ENCODE data around the gene RAD52.
A peak's percentile ranks its signal among the peaks of the same experiment; 100 is the strongest.

Gene RAD52

DNA sequence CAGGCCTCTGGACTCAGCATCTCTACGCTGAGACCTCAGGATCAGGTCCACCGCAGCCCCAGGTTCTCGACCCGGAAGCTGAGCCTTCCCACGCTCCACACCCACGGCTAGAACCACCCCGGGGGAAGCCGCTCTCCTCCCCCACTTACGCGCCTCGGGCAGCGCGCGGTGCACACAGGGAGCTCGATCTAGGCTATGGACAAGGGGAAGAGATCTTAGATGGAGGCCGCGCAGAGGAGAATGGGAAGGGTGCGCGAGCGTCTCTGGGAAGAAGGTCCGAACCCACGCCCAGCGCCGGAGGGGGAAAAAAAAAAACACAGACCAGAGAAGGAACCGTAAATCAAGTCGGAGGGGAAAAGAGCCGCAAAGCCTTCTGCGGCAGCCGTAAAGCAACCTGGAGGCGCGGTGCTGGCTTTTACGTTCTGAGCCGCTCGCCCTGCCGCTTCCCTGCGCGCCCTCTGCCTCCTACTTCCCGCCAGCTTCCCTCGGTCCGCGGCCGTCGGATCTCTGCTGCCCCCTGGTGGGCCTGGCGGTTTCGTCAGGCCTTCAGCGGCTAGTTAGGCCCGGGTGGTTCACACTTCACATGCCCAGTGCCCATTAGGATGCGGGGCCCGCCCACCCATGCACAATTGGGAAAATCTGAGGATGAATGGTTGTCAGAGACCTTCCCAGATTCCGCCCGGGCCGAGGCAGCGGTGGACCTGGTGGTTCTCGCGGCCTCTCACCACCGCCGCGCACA is at the start of gene RAD52:
Gene RAD52, minus strand, starts transcription at position 242 of the 739 bp plus-strand sequence. CDS start 16,636 bp downstream, outside the sequence.
- DNase-seq (ENCODE audit: low read depth in 2 of 2) = peak; percentile 93 to 96

DNA sequence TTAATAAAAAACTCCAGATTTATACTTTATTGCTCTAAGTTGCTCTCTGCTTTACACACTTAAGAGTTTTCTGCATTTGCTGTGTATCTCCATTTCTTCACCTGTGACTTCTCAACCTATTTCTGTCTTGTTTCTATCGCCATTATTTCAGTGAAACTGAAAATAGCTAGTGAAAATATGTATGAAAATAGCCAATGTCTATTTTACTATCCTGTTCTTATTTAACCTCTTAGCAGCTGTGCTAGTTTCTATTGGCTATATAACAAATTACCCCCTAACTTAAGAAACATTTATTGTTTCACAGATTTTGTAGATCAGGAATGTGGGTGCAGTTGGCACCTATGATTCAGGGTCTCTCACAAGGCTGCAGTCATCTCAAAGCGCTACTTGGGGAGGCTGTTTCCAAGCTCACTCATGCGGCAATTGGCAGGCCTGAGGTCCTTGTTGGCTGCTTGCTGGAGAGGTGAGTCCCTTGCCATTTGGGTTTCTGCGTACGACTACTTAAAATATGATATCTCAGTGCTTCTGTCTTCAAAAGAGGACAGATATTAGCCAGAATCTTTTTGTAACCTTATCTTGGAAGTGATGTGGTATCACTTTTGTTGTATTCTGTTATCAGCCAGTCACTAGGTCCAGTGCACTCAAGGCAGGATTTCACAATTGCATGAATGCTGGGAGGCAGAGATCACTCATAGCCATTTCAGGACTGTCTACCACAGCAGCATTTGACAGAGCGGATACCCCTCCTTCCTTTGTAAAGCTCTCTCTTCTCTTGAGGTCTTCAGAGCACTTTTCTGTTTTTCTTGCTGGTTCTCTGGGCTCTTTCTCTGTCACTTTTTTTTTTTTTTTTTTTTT is 48.8 kb upstream of the RAD52 start:
- no peak for DNase-seq (ENCODE audit: low read depth in 2 of 2)

GRCh38 chr12:997505-997904 is 48.0 kb upstream of the RAD52 start:
- no peak for DNase-seq (ENCODE audit: low read depth in 2 of 2)

DNA sequence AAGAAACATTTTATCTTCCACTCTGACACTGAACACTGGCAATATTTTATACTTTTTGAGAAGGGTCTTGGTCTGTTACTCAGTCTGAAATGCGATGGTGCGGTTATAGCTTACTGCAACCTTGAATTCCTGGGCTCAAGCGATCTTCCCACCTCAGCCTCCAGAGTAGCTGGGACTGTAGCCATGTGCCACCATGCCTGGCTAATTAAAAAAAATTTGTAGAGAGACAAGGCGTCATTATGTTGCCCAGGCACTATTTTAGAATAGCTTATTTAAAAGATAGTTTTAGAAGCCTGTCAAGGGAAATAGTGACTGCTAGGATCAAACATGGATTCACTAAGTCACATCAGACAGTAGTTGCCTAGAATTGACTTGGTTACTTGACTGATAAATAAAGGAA is 47.4 kb upstream of the RAD52 start:
- DNase-seq (ENCODE audit: low read depth in 2 of 2) = no peak

GRCh38 chr12:992647-993046 is 43.2 kb upstream of the RAD52 start:
- no peak for DNase-seq (ENCODE audit: low read depth in 2 of 2)

GRCh38 chr12:991350-992333 is 42.1 kb upstream of the RAD52 start:
- peak; percentile 1 to 7 for DNase-seq (ENCODE audit: low read depth in 2 of 2)

DNA sequence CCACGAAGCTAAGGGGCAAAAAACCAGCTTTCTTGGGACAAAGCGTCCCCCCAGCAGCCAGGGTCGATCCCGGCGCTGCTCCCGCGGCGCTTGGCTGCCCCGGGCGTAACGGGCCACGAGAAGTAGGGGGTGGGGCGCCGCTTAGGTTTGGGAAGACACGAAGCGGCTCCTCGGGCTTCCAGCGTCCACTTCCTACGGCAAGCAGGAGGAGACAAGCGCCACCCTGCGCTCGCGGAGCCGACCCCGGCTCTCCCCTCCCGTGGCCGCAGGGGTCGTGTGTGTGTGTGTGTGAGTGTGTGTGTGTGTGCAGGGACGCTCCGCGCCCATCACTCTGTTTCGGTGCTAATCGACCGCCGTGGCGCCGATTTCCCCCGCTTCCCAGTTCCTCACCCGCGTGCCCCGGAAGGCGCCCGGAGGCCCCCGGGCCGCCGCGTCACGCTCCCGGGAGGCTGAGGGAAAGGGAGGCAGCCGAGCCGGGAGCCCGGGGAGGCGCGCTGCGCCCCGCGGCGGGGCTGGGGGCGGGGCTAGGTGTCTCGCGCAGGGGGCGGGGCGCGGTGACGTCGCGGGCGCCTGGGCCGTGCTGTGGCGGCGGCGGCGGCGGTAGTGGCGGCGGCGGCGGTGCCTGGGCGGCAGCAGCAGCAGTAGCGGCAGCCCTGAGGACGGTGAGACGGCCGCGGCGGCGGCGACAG is 41.3 kb upstream of the RAD52 start, which contains the start of gene ERC1:
Gene ERC1, plus strand, starts transcription at position 563 of the 689 bp plus-strand sequence. CDS start 36,681 bp downstream, outside the sequence.
- DNase-seq (ENCODE audit: low read depth in 2 of 2) = peak; percentile 68 to 73

DNA sequence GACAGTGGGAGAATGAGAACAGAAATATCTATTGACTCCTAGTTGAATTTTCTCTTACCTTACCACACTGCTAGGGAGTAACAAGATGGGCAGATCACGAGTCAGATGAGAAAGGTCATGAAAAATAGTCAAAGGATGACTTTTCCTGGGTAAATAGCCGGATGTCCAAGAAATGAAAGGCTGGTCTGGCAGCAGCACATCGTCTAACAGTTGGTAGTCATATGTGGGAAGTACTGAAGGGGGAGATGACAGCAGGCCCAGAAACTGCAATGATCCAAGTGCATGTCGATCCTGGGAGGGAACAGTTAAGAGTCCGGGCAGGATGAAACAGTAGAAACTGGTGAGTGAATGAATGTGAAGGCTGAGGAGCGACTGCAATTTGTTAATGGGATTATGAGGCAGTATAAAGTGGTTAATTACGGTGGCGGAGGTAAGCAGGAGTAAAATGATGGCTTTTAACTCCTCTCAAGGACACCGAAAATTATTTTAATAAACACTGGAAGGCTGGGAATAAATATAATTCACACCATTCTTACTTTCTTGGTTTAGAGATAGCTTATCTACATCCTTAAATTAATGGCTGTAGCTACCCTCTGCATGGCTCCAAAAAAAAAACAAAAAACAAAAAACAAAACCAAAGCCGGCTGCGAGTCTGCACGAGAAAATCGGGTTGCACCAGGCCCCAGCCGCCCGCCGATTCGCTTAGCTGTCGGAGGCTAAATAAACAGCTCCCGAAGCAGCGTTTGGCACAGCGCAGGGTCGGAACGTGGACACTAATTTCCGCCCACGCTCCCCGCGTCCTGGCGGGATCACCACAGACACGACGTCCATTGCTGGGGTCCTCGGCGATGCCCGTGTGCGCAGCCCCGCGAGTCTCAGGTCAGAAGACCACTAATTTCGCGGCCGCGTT is 40.5 kb upstream of the RAD52 start:
- DNase-seq (ENCODE audit: low read depth in 2 of 2) = peak; percentile 4 to 13

DNA sequence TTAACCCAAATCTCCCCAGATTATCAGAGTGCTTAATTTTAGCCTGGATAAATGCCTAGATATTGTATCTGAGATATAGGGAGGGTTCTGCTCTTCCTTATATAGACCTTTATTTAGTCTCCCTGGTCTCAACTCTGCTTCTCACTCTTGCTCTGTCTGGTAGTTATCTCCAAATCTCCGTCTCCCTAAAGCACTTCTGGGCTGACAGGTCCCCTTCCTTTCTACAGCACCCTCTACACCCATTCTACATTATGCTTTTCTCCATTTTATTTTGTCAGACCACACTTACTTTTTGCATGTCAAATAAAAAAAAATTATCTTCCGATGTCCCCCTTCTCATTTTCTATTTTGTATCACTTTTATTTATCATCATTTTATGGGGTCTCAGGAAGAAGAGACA is 39.6 kb upstream of the RAD52 start:
- no peak for DNase-seq (ENCODE audit: low read depth in 2 of 2)

- no peak for DNase-seq (ENCODE audit: low read depth in 2 of 2)
Measured at GRCh38 chr12:988646-989045, 39.2 kb upstream of the RAD52 start.

DNA sequence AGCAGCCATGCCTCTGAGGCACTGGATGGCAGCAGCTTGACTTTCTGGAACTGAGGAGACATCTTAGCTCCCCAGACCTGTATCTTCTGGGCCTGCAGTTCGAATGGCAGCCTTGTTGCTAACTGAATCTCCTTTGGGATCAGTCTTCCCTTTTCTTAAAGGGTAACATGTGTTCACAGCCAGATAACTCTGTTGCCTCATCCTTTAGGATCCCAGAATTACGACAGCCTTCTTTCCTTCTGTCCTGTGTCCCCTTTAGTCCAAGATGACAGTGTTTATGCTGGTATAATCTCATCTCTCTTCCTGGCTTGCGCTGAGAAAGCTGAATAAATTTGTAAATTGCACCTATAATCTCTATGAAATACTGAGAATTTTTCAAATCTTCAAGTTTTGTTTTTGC is 32.5 kb upstream of the RAD52 start:
- no peak for DNase-seq (ENCODE audit: low read depth in 2 of 2)

DNA sequence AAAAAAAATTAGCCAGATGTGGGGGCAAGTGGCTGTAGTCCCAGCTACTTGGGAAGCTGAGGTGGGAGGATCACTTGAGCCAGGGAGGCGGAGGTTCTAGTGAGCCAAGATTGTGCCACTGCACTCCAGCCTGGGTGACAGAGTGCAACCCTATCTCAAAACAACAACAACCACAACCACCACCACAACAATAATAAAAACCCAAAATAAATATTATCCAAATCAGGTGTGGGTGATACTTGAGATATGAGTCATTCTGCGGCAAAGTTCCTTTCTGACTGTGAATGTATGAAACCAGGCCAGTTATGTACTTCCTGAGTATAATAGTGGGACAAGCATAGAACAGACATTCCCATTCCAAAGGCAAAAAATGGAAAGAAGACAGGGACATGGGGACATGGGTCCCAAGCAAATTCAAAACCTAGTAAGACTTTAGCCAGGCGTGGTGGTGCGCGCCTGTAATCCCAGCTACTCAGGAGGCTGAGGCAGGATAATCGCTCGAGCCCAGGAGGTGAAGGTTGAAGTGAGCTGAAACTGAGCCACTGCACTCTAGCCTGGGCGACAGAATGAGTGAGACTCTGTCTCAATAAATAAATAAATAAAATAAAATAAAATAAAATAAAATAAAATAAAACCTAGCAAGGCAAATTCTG is 31.8 kb upstream of the RAD52 start:
- no peak for DNase-seq (ENCODE audit: low read depth in 2 of 2)

- DNase-seq (ENCODE audit: low read depth in 2 of 2) = no peak
Measured at GRCh38 chr12:979349-979748, 29.9 kb upstream of the RAD52 start.

GRCh38 chr12:977156-977555 is 27.7 kb upstream of the RAD52 start:
- DNase-seq (ENCODE audit: low read depth in 2 of 2) = no peak

DNA sequence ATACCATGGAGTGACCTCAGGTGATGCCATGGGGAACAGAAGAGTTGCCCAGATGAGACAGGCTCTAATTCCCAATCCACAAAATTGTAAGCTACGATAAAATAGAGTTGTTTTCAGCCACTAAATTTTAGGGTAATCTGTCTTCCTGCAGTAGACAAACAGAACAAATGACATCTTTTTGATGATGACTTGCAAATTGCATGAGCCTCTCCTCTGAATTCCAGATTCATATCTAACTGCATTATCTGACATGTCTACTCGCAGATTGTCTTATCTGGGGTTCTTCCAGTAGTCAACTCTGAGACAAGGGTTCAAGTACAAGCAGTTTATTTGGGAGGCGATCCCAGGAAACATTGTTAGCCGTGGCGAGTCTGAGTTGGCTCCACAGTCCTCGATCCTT is 27.1 kb upstream of the RAD52 start:
- DNase-seq (ENCODE audit: low read depth in 2 of 2) = no peak

DNA sequence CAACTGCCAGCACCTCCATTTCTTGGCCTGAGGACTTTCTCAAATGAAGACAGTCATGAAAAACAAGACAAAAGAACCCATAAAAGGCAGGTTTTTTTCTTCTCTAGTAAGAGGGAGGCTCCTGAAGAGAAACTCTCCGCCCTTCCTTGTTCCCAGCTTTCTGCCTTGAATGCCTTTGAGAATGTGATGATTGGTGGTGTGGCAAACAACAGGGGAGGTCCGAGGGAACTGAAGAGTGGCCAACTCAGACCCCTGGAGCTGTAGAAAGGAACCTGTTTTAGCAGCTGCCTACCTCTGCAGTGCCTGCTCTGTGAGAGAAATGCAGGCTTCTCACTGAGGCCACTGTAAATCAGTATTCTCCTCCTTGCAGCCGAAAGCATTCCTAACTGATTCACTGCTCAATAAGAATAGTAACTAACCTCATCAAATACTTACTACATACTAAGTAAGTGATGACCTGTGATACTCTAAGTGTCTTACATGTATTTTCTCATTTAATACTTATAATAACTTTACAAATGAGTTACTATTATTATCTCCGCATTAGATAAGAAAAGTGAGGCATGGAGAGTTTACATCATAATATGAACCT is 24.9 kb upstream of the RAD52 start:
- DNase-seq (ENCODE audit: low read depth in 2 of 2) = no peak

DNA sequence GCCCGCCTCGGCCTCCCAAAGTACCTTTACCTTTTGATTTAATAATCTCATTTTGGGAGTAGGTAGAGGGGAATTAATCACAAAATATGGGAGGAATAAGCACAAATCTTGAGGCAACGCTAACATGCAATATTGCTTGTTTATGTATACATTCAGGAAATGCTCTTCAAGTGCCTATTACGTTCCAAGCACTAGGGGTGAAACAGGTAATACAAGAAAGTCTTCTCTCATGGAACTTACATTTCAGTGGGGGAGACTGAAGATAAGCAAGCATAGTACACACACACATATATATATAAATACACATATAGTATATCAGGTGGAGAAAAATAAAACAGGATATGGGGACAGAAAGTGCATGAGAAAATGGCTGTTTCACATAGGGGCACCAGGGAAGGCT is 22.5 kb upstream of the RAD52 start:
- DNase-seq (ENCODE audit: low read depth in 2 of 2) = no peak

GRCh38 chr12:969821-970220 is 20.3 kb upstream of the RAD52 start:
- no peak for DNase-seq (ENCODE audit: low read depth in 2 of 2)

DNA sequence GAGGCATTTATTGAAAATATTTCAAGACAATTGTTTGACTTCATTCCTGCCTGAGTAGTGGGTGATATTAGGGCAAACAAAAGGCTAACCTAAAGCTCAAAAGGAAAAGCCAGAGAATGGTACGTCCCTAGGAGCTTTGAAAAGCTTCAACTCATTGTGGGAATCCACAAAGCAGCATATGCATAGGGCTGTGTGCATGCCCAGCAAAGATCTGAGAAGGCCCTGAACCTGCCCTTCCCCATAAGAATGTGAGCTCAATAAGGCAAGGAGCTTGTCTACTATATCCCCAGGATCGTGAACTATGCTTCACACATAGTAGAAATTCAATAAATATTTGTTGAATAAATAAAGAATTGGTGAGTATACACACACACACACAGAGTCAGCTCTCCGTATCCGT is 19.1 kb upstream of the RAD52 start:
- no peak for DNase-seq (ENCODE audit: low read depth in 2 of 2)

Data from stimulated activated CD8-positive, alpha-beta memory T cell treated with anti-CD3 and anti-CD28 coated beads, Interleukin-7, amount 100 ng/mL, for 1 hour (primary cell).